ENCODE results near the gene PAX2.

The PAX2 gene

GRCh38 chr10:100740476-100741377 is 4.7 kb upstream of the PAX2 start:
- no peak for DNase-seq

DNA sequence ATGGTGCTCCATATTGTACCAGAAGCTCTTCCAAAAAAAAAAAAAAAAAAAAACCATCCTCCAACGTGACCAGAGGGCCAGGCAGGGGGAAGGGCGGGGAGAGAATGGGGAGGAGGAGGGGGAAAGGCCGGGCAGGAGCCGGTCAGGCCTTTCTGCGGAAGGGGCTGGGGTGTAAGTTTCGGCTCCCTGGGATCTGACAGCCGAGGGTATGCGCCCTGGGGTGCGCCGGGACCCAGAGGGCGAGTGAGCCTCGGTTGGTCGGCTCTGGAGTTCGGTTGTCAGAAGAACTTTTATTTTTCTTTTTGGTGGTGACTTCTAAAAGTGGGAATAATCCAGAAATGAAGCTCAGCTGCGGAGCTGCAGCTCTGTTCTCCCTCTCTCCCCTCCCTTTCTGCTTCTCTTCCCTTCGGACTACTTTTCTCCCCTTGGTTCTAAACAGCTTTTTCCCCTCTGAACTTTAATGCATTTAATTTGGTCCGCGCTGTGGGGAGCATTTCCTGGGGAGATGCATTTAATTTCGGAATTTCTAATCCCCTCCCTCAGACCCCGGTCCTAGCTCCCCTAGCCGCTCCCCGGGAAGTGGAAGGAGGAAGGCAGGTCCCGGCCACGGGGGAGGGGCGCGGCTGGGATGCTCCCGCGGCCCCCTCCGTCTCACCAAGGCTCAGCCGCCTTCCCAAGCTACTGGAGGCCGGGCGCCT is 3.9 kb upstream of the PAX2 start:
- DNase-seq = no peak

GRCh38 chr10:100742076-100742771 is 3.2 kb upstream of the PAX2 start:
- DNase-seq = no peak

DNA sequence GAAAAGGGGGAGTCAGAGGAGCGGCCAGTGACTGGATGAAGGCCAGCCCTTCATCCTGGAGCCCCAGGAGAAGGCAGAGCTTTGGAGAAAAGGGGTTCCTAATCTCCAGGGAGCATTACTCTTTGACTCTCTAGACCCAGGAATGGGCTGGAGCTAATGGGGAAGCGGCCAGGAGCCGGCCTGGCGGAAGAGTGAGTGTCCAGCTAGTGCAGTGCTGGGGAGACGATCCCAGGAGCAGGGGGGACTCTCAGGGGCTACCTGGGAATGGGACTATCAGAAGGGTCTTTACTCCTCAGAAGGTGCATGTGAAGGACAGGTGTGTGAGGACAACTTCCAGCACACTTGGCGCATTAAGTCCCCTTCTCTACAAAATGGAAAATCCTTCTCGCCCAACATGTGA is 2.4 kb upstream of the PAX2 start:
- DNase-seq = no peak

GRCh38 chr10:100743626-100744135 is 1.7 kb upstream of the PAX2 start:
- peak; percentile 36 for DNase-seq

GRCh38 chr10:100744136-100744986 is 1.0 kb upstream of the PAX2 start:
- DNase-seq = no peak

DNA sequence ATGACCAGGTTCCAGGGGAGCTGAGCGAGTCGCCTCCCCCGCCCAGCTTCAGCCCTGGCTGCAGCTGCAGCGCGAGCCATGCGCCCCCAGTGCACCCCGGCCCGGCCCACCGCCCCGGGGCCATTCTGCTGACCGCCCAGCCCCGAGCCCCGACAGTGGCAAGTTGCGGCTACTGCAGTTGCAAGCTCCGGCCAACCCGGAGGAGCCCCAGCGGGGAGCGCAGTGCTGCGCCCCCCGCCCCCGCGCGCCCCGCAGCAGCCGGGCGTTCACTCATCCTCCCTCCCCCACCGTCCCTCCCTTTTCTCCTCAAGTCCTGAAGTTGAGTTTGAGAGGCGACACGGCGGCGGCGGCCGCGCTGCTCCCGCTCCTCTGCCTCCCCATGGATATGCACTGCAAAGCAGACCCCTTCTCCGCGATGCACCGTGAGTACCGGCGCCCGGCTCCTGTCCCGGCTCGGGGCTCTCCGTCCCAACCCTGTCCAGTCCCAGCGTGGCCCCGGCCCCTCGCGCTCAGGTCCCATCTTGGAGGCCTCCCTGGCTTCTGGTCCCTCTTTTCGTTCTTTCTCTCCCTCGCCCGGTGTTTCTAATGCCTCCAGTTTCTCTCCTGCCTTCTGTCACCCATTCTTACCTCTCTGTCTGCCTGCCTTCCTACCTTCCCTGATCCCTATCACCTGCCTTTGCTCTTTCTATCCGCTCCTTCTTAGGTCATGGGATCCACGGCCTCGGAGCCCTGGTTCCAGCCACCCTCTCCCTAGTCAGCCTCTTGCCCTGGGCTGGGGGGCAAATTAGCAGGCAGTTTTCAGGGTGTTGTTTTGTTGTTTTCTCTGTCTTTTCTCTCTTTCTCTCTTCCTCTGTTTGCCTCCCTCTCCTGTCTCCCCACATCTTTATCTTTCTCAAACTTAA is 751 bp downstream of the PAX2 start:
- no peak for DNase-seq

- DNase-seq = no peak
Observed at GRCh38 chr10:100746784-100747455, 1.5 kb downstream of the PAX2 start.

DNA sequence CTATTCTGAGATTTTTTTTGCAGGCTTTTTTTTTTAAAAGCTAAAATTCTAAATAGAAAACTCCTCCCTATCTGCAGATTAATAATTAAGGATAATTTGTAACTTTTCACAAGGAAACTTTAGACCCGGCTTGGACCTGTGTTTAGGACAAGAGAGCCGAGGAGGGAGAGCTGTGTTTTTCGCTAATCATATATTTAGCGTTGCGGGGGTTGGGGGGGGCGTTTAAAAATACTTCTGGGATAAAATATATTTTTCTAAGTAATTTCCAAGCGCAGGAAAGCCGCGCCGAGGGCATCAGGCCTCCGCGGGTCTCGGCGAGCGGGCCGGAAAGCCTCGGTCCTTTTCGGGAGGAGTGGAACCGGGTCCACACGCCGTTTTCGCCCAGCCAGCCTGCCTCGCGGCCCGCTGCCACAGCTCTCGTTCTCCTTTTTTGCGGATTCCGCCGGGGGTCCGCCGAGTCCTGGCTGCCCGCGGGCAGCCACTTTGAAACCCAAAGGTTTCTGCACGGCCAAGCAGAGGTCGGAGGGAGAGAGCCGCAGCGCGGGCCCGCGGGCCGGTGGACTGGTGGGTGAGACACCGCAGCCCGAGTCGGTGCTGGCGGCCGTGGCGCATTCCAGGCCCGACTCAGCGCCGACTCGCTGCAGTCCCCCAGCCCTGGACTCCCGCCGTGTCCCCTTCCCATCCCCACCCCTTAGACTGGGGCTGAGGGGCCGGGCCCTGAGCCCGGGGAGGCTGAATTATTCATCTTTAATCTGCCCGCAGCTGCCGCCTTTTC is 2.3 kb downstream of the PAX2 start:
- no peak for DNase-seq

- DNase-seq = no peak
Observed at GRCh38 chr10:100748231-100749058, 3.1 kb downstream of the PAX2 start.

- no peak for DNase-seq
Observed at GRCh38 chr10:100749059-100749308, 3.6 kb downstream of the PAX2 start.

GRCh38 chr10:100749309-100750217 is 4.2 kb downstream of the PAX2 start:
- DNase-seq = no peak

DNA sequence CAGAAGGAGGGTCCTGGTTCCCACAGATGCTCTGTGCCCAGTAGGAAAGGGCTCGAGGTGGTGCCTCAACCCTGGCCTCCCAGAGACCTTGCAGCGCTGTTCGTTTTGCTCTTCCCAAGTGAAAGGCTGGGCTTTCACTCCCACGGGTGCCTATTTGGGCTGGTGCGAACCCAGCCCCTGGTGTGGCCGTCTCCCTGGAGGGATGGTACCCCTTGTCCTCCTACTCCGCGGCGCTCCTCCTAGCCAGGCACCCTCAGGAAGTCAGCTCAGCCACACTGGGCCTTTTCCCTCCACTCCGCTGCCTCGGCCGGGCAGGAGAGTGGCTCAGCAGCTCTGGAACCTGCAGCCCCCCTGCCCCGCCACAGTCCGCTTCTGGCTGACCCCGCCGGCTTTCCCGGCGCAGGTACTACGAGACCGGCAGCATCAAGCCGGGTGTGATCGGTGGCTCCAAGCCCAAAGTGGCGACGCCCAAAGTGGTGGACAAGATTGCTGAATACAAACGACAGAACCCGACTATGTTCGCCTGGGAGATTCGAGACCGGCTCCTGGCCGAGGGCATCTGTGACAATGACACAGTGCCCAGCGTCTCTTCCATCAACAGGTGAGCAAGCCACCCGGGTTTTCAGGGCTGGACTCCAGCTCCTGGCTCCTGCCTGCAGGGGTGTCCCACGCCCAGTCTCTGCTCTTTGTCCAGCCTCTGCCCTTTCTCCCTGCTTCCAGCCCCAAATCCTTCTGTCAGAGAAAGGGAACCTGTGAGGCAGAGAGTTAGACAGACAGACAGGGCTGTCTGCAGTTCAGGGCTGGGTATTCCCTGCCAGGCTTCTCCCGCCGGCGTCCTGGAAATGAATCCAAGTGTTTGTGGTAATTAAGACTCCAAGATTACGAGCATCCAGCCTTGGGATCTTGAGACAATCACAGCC is 5.2 kb downstream of the PAX2 start:
- no peak for DNase-seq

DNA sequence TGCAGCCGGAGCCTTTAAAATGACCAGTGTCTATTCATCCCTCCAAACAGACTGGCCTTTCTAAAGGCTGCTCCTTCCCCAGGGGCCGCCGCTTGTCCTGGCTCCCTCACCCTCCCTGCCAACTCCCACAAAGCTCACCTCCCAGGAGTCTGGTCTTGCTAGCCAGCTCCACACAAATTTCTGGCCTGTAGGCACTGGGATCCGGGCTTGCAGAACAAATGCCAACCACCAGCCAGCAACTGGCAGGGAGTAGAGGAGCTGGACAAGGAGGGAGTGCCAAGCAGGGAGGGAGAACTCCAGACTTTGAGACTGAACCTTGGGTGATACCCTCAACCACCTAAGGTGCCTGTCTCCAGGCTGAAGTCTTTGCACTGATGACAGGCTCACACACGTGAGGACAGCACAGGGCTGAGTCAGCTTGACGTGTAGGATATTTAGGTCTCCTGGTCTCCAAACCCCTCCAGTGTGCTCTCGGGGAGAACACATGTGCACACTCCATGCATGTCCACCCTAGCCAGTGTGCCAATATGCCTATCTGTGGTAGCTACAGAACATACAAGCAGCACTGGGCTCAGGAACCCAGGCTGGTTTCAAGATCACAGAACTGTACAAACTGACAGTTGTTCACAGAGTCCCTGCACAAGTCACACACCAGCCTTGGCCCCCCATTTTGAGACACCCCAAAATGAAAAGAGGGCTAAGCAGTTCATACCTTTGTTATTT is 6.0 kb downstream of the PAX2 start:
- no peak for DNase-seq

- no peak for DNase-seq
Observed at GRCh38 chr10:100755821-100756220, 10.4 kb downstream of the PAX2 start.

GRCh38 chr10:100759331-100759730 is 13.9 kb downstream of the PAX2 start:
- DNase-seq = no peak
